Measurements from ENCODE around the gene FBXL7. TPM values are rescaled to one million over a fixed set of nuclear protein-coding genes. Genes with fewer than 3 reads are reported as not detected.

The FBXL7 gene
- total RNA-seq, 1 donor from 2014 or later: 30.4 TPM

- Histone ChIP-seq H3K4me3 (no peak overlapping the region), H3K27ac (no peak overlapping the region), H3K27me3 (no peaks in the 10 kb centered on the region), H3K36me3 (peaks cover 0 to 4% of the 10 kb centered on the region in 2 donors), H3K9me3 (no peaks in the 10 kb centered on the region), H3K4me1 (peaks cover 0 to 2% of the 10 kb centered on the region in 2 donors)
- DNase-seq (ENCODE audit: low spot score in 2 of 2): no peak
- intact Hi-C loops (cut with DNase I): no loop called here
- TF ChIP-seq CTCF (IDR thresholded peaks at IDR 0.05): no peak
These were observed 26.4 kb downstream of the FBXL7 start for GRCh38 chr5:15526413-15526812.

GRCh38 chr5:15528476-15528875 is 28.5 kb downstream of the FBXL7 start:
- H3K27me3 ChIP-seq: no peaks in the 10 kb centered on the region
- intact Hi-C loops (cut with DNase I): no loop called here
- H3K4me3 ChIP-seq: no peak overlapping the region
- H3K27ac ChIP-seq: no peak overlapping the region
- H3K36me3 ChIP-seq: peaks cover 0 to 4% of the 10 kb centered on the region in 2 donors
- no peaks in the 10 kb centered on the region for H3K4me1 ChIP-seq
- no peak for TF ChIP-seq CTCF (IDR thresholded peaks at IDR 0.05)
- no peak for DNase-seq (ENCODE audit: low spot score in 2 of 2)
- H3K9me3 ChIP-seq: no peaks in the 10 kb centered on the region

DNA sequence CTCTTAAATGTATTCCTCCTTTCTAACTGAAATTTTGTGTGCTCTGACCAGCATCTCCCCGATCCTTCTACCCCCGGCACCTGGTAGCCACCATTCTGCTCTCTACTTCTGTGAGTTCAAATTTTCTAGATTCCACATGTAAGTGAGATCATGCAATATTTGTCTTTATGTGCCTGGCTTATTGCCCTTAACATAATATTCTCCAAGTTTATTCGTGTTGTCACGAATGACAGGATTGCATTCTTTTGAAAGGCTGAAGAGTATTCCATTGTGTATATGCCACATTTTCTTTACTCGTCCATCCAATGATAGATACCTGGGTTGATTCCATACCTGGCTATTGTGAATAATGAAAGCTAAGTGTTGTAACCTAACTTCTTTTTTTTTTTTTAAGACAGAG is 29.0 kb downstream of the FBXL7 start:
- no peaks in the 10 kb centered on the region for H3K27me3 ChIP-seq
- H3K4me3 ChIP-seq: no peak overlapping the region
- no peak for DNase-seq (ENCODE audit: low spot score in 2 of 2)
- no peaks in the 10 kb centered on the region for H3K4me1 ChIP-seq
- H3K36me3 ChIP-seq: peaks cover 0 to 4% of the 10 kb centered on the region in 2 donors
- no peak overlapping the region for H3K27ac ChIP-seq
- intact Hi-C loops (cut with DNase I): no loop called here
- no peak for TF ChIP-seq CTCF (IDR thresholded peaks at IDR 0.05)
- no peaks in the 10 kb centered on the region for H3K9me3 ChIP-seq

DNA sequence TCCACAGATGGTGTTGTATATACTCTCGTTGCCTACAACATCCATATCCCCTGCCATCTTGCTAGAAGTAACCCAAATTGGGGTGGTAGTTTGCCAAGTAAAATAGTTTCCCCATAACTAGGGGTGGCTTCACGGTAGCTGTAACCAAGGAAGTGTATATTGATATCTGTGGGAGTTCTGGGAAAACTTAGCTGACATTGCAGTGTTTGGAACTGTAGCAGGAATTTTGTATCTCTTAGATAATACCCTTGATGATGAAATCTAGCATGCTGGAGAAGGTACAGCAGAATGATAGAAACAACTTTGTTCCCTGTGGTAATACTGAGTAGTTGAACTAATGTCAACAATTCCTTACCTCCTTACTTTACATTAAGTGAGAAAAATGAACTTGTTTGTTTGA is 29.8 kb downstream of the FBXL7 start:
- Histone ChIP-seq H3K36me3 (peaks cover 0 to 2% of the 10 kb centered on the region in 2 donors), H3K4me3 (no peak overlapping the region), H3K4me1 (no peaks in the 10 kb centered on the region), H3K9me3 (no peaks in the 10 kb centered on the region), H3K27me3 (no peaks in the 10 kb centered on the region), H3K27ac (no peak overlapping the region)
- no peak for TF ChIP-seq CTCF (IDR thresholded peaks at IDR 0.05)
- no peak for DNase-seq (ENCODE audit: low spot score in 2 of 2)
- intact Hi-C loops (cut with DNase I): no loop called here

GRCh38 chr5:15533129-15533893 is 33.3 kb downstream of the FBXL7 start:
- no peak for DNase-seq (ENCODE audit: low spot score in 2 of 2)

More at GRCh38 chr5:15533129-15533893, 33.3 kb downstream of the FBXL7 start:
- no peaks in the 10 kb centered on the region for H3K9me3 ChIP-seq
- no peak overlapping the region for H3K27ac ChIP-seq
- intact Hi-C loops (cut with DNase I): no loop called here
- H3K27me3 ChIP-seq: no peaks in the 10 kb centered on the region
- no peaks in the 10 kb centered on the region for H3K36me3 ChIP-seq
- H3K4me3 ChIP-seq: no peak overlapping the region
- no peak for TF ChIP-seq CTCF (IDR thresholded peaks at IDR 0.05)
- H3K4me1 ChIP-seq: no peaks in the 10 kb centered on the region

Data from ascending aorta (tissue), 2 donors.